TTC549 (cell line): ENCODE data around the gene SMC3.
"Not testable (repeated sequence)": the region's sequence is repeated elsewhere in the genome, so short reads cannot be mapped to it uniquely, and the experiment has no call there.

Experiments
- FAIRE-seq: peaks from 2 replicates; lab custom pipeline; 2012; peaks lifted over from hg19 to GRCh38; lab: Jason Lieb, UNC

Gene SMC3

DNA sequence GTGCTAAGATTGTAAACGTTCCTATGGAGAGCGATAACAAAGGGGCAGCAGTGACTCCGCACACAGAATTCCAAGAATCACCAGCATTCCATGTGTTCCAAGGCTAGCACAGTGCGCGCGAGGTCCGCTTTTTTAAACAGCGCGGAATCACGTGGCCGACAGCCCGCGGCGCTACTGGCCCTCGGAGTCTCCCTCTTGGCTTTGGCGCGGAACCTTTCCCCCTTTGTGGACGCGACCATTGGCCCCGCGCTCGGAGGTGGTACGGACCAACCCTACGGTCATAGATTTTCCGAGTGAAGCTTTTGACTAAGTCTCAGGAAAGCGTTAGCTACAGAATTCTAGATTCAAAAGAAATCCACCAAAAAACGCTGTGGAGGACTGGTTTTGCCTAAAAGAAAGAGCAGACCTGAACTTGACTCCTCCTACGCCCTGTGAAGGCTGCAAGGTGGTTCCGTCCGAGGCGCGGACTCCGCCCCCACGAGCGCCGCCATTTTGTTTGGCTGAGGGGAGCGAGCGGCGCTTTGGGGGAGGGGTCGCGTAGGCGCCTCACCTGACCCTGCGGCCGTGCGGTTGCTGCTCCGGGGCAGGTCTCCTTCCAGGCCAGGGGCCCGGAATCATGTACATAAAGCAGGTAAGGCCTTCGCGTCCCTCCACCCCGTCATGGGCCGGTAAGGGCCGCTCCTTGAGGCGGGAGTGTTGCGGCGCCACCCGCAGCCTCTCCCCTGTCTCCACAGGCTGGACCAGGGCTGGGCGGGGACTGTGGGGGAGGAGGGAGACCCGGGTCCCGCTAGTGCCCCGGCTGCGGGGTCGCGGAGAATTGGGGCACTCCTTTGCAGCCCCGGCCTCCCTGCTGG lies at the start of gene SMC3:
SMC3 (plus strand) TSS at position 495 of the 854 bp plus-strand sequence; CDS start at position 617, 122 bp downstream.
- FAIRE-seq, result peak; percentile 90

DNA sequence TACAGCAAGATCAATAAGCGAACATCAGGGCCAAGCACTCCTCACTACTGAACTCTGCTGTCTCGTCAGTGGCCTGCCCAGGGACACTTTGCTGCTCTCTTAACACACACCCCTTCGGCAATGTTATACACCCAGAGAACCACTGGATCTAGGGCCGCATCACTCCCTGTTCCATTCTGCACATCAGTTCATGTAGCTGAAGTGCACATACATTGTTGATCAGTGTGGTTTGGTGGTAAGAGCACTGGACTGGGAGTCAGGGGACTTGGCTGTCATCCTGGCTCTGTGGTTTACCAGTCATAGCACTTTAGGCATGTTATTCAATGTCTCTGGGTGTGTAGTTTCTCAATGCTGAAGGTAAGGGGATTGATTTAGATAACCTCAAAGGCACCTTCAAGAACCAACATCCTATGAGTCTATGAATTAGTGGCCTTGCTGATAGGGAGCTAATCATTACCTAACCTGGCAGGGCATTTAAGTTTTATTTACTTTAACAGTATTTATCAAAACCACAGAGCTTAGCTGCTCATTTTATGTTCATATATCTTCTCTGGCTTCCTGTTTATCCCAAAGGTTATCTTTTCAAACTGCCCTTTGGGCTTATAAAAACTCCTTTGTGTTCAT lies 45.0 kb upstream of the SMC3 start:
- FAIRE-seq, result no peak

DNA sequence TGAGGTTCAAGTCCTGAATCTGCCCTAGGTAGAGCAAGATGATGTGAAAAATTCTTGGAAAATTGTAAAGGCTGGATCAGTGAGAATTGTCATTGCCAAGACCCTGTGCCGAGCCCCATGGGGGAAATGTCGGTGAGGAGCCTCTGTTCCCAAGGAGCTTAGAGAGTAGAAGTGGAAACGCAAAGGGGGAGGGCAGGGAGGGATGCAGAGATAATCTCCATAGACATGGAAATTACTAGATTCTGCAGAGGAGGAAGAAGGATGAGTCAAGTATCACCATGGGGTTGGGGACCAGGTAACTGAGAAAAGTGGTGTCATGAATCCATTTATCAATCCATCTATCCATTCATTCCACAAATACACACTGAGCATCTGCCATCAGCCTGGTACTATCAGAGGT lies 43.8 kb upstream of the SMC3 start:
- FAIRE-seq, result no peak

DNA sequence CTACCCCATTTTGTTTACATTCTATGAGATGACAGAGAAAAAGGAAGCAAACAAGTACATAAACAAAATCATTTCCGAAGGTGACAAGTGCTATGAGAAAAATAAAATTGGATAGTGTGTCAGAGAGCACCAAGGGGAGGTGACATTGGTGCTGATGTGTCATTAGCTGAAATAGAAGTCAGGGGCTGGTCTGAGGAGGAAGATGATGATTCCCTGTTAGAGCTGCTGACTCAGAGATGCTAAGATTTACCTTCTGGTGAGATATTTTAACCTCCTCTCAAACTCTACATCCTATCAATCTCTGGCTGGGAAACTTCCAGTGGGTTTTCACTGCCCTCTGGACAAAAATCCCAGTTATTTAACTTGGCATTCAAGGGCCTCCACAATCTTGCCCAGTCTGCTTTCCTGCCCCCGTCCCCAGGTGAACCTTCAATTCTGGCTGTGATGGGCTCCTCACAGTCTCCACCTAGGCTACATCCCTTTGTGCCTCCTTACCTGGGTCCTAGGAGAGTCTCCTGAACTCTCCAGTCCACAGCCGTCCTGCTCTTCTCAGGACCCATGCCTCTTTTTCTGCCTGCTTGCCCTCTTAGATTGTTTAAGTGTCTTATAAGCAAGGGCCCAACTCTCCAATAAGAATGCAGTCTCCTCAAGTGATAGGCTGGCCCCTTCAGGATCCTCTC lies 43.2 kb upstream of the SMC3 start:
- no peak for FAIRE-seq

DNA sequence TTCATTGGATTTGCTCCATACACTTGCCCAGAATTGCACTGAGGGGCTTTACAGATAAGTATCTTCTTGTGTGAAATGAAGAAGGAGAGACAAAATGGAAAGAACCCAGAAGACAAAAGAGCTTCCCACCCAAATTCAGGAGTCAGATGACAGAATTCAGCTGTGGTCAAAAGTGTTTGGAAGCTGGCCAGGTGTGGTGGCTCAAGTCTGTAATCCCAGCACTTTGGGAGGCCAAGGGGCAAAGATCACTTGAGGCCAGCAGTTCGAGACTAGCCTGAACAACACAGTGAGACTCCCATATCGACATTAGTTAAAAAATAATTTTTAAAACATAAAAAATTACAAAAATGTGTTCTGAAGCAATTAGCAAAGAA lies 42.6 kb upstream of the SMC3 start:
- FAIRE-seq, result no peak

DNA sequence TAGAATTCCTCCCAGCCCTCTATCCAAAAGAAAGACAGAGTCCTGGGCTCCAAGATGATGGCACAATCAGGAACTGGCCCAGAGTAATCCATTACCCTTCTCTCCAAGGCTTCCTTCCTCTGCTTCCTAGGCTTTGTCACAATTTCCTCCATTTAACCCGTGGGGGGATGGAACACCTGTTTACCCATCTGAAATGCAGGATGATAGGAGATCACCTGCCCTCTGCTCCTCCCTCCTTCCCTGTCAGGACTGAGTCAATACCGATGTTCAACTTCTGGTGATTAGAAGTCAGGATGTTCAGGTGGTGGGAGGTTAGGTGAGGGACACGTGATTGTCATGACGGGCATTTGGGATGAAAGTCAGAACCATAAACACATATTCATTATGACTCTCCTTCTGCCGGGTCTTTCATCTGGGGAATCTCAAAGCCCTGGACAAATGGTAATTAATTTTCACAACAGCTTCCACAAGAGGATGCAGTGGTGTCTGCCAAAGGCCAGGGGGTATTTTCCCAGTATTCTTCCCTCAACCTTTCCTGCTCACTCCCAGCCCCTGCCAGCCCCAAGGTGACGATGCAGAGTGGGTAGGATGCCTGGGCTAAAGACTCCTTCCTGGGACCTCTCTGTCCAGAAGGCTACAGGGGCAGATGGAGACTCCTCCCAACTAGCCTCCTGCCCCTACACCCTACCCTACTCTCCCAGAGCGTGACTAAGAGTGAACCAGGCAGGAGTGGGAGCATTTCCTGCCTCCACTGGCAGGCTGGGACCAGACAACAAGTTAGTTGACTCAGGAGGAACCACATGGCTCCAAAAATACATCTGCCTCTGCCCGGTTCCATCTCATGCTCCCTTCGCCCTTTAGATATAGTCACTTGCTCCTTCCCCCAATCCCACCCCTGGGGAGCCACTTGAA lies 41.9 kb upstream of the SMC3 start:
- no peak for FAIRE-seq

DNA sequence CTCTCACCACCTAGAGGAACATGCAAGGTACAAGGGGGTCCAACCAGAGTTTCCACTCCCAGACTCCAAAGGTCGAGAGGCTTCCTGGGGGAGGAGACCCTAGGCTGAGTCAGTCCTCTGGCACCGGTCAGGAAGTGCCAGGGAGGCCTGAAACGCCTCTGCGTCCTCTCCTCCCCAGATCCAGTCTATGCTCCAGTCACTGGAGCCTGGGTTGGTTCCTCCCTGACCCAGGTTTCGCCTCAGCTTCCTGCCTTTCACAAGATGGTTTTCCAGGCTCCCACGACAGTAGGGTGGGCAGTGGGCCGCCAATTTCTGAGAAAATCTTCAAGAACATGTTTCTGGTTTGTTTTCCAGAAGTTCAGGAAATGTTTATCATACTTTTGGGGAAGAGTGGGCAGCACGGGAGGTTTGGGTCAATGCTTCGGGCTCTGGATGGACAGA lies 39.7 kb upstream of the SMC3 start:
- no peak for FAIRE-seq

DNA sequence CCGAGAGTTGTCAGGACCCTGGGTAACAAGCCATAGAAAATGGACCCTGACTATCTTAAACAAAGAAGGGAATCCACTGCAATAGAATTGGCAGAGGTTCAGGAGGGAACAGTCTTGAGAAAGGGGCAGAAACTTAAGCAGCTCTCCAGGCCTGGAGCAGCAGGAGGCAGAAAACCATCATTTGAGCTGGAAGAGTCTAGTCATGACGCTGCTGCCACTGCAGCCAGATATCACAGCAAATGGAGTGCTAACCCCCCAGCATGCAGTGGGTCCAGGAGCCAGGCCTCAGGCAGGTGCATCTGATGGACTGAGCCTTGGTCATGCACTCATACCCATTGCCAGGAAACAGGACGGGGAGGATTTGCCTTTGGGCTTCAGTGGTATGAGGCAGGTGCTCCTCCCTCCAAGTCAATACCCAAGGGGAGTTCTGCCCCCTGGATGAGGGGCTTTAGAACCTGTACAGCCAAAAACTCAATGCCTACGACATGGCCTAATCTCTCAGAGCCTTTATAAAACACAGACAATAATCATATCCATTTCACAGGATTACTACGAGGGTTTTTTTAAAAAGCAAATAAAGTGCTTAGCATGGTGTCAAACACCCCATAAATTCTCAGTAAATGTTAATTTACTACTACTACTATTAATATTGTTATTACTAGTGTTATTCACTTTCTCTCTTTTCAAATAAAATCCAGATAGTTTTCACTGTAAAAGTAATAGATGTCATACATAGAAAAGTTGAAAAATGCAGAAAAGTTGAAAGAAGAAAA lies 39.1 kb upstream of the SMC3 start:
- FAIRE-seq, result no peak

DNA sequence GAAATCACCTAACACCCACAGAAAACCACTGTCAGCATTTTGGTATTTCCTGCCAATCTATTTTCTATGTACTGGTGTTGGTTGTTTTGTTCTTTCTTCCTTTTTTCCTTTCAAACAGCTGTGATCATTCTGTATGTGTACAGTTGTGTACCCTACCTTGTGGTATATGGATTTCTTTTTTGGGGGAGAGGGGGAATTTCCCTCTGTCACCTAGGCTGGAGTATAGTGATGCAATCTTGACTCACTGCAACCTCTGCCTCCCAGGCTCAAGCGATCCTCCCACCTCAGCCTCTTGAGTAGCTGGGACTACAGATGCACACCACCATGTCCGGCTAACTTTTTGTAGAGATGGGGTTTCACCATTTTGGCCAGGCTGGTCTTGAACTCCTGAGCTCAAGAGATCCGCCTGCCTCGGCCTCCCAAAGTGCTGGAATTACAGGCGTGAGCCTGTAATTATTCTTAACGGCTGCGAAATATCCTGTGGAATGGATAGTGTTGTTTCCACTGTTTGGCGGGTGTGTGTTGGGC lies 38.4 kb upstream of the SMC3 start:
- FAIRE-seq, result not testable (repeated sequence)

DNA sequence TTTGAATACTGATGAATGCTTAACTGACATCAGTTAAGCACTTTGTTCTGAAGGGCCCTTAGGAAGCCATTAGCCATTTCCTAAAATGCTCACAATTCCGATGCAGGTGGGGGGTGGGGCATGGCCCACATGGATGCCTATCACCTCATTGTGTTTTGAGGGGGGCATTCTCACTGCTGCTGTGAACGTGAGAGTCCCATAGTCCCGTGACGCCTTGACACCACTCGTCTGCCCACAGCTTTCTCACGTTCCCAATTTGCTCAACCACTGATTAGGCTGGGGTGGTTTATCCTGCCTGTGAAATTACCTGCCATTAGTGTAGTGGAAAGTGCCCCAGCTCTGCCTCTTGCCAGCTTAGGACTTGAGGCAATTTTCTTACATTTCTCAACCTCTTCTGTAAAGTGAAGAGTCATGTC lies 37.9 kb upstream of the SMC3 start:
- no peak for FAIRE-seq

DNA sequence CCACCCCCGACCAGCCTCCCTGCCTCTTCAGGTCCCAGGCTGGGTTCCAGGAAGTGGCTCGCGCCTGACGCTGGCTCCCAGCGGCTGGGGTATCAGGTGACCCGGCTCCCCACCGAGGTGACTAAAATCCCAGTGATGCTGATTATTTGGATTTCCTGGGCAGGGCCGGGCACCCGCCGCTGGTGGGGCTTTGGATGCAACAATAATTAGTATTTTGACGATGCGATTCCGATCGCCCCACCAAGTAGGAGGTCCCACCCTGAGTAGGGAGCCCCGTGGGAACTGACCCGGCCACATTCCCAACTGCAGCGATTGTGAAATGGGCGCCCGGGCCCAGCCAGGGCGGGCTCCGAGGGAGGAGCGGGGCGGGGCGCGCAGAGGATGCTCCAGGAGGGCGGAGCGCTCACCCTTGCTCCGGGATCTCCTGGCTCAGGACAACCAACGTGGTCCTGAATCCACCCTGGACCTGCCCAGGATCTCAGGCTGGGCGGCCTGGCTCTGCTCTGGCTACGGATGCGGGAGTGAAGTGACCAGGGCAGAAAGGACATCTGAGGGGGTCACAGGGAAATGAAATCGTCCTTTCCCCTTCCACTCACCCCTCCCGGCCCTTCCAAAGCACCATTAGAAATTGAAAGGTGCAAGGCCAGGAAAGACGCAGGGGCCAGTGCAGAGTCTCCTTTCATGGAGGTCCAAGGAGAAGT lies 37.2 kb upstream of the SMC3 start:
- FAIRE-seq, result no peak

DNA sequence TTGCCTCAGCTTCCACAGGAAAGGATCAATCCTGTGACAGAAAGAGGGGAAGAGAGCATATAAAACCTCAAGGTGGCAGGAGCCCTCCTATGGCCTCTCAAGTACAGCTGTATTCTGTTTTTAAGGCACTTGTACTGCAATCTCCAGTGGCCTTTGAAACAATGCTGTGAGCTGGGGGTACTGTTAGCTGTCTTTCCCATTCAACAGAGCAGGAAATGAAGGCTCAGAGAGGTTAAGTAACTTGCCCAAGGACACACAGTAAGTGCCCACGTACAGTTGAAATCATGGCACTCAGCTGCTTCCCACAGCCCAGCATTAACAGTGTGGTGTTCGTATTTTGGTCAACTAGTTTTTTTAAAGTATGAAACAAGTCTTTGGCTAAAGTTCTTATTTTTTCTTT lies 35.8 kb upstream of the SMC3 start:
- no peak for FAIRE-seq

DNA sequence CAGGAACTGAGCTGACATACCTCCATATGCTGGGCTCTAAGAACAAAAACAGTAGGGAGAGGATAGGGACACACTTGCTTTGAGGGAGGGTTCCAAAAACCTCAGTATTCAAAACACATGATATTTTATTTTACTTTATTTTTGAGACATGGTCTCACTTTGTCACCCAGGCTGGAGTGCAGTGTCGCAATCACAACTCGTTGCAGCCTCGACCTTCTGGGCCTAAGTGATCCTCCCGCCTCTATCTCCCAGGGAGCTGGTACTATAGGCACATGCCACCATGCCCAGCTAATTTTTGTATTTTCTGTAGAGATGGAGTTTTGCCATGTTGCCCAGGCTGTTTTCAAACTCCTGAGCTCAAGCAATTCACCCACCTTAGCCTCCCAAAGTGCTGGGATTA lies 34.9 kb upstream of the SMC3 start:
- not testable (repeated sequence) for FAIRE-seq

DNA sequence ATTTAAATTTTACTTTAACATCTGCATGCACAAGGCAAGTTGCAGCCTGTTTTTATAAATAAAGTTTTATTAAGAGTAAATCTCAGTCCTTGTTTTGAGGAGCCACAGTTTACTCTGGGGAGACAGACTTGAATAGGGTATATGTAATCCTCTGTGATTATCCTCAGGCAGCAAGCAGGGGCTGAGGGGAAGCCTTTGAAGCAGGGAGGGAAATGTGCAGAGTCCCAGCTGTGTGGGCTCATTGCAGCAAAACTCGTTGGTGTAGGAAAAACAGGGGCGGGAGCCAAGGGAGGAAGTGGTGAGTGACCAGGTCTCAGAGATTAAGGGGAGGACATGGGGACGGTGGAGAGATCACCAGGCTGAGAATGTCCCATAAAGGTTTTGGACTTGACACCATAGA lies 34.3 kb upstream of the SMC3 start:
- FAIRE-seq, result no peak

DNA sequence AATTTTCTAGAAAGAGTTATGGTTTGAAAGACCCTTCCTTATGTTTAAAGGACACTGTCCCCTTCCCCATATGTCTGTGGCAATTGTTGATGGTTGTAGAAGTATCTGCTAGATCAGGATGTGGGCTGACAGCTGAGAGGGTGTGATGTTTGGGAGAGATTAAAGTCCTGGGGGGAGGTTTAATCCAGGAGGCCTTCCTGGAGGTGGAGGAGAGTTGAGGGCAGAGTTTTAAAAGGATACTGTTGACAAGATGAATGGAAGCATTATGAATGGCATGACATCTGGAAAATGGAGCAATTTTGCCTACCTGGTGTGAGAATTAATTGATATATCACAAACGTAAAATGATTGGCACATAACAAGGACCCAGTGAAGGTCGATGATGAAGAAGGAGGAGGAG lies 32.9 kb upstream of the SMC3 start:
- no peak for FAIRE-seq

DNA sequence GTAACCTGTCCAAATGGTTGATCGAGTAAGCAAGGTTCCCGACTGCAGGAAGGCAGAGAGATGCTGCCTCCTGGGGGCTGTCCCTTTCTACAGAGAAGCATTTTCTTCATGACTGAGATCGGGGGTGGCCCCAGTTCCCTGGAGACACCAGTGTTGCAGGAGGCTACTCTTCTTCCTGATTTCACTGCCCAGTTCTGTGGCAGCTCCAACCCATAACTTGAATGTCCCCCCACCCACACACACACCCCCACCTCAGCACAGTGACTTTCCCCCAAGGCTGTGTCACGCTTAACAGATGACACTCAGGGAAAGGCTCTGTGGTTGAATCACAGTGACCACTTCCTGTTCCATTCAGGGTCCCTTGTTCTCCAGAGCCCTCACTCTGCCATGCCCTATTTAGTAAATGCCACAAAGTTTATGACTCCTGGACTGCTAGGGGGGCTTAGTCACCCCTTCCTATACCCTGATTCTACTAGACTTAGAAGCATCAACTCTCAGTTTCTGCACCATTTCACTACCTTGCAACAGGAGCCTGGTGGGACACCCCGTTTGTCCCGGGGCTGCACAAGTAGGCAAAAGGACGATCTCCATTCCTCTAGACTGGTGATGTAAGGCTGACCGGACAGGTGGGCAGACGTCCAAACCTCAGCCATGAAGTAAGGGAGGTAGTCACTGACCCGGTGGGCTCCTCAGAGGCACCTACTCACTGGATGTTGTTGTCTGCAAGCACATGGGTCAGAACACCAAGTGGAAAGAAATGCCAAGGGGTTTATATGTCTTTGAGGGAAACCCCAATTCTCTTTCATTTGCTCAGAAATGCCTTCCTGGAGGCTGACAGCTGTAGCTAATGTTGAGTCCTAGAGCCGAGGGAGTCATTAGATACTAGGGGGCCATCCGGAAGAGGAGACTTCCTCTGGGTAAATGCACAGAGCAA lies 31.3 kb upstream of the SMC3 start:
- no peak for FAIRE-seq

DNA sequence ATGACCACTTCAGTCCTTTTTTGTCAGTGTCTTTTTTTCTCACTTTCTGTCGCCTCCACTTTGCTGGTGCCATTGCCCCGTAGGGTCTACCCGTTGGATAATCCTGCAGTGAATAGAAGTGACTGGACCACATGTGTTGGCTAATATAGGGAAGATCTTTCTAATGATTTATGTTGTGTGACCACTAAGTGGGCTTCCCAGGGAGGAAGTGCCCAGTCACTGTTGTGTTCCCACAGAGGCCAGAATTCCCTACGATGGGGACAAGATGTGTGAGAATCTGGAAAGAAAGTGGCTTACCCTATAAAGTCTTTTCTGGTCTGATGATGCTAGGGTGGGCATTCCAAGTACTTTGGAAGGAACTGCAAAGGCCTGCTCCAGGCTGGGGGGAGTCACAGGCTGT lies 28.4 kb upstream of the SMC3 start:
- FAIRE-seq, result no peak

DNA sequence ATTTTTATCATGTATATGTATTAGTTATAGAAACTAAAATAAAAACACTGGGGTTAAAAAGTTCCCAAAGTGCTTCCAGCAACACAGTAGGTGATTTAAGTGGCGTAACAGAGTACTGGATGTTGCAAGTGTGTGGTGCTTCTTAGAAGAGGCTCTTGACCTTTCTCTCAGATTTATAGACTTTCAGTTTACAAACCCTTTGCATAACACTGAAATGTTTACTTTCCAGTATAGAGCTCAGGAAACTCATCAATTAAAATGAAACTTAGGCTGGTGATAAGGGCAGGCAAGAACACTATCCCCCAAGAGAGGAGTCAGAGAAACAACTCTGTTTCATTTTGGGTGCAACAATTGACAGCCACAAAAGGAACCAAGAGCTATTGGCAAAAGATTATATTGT lies 27.5 kb upstream of the SMC3 start:
- FAIRE-seq, result no peak

DNA sequence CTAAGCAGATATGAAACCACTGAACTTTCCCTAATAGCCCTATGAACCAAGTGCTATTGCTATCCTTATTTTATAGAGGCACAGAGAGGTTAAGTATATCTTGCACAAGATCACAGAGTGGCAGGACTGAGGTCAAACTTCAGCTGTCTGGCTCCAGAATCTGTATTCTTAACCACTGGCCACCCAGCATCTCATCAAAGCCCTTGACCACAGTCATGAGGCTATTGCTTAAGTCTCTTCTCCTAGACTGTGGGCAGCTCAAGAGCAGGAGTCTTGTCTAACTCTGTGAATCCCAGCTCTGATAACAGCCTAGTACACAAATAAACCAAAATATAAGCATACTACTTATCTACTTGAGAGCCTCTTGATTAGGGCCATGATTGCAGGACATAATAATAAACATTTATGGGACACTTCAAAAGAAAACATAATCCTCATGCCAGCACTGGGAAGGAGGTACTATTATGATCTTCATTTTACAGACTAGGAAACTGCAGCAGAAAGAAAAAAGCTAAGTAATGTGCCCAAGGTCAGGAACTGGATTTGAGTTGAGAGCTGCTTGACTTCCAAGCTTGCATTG lies 22.4 kb upstream of the SMC3 start:
- FAIRE-seq, result no peak
